Measurements from ENCODE around the gene FRMD8. TPM values are rescaled to one million over a fixed set of nuclear protein-coding genes. Genes with fewer than 3 reads are reported as not detected.

The FRMD8 gene
- total RNA-seq, 1 experiment from 2014 or later = 18.9 TPM

DNA sequence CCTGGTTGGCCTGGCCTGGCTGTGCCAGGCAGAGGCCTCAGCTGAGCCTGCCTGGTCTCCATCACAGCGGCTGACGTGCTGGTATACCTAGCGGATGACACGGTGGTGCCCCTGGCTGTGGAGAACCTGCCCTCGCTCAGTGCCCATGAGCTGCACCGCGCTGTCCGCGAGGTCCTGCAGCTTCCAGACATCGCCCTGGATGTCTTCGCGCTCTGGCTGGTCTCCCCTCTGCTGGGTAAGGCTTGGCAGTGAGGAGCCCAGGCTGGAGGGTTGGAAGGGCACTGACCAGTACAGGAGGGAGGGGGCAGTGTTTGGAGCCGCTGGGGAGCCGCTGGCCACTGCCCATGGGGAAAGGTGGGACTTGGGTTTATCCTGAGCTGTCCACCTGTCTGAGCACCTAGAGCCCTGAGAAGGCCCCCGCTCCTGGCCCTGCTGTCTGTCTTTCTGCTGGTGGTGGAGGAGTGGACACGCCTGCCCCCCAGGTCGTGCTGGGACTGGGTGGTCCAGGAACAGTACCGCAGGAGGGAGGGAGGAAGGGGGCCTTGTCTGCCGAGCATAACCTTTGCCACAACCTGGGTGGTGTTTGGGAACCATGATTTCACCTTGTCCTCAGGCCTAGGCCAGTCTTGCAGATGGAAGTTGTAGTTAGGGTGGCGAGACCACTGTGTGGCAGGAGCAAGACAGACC, 3.0 kb downstream of the FRMD8 start:
- peaks cover 29% of the 10 kb centered on the region for H3K4me1 Mint-ChIP-seq (ENCODE audit: insufficient read depth, unreplicated experiment)
- H3K4me3 Mint-ChIP-seq (ENCODE audit: unreplicated experiment) = no peak overlapping the region
- no peaks in the 10 kb centered on the region for H3K27me3 Mint-ChIP-seq (ENCODE audit: insufficient read depth, unreplicated experiment)
- H3K36me3 Mint-ChIP-seq (ENCODE audit: insufficient read depth, unreplicated experiment) = peaks cover 11% of the 10 kb centered on the region
- ChIA-PET POLR2A (interaction anchor here (0.6 to 14.8 kb wide), 3 partner anchors 10 to 112 kb away, joined by 3 to 426 read pairs (median 342); partner anchors contain the start of genes MALAT1 and NEAT1), CTCF (interaction anchor here (6.0 kb wide), 1 partner anchor 26 kb away, joined by 47 read pairs; no protein-coding TSS in a partner anchor)
- no peaks in the 10 kb centered on the region for H3K9me3 Mint-ChIP-seq (ENCODE audit: unreplicated experiment)
- TF ChIP-seq, protein P1, sequence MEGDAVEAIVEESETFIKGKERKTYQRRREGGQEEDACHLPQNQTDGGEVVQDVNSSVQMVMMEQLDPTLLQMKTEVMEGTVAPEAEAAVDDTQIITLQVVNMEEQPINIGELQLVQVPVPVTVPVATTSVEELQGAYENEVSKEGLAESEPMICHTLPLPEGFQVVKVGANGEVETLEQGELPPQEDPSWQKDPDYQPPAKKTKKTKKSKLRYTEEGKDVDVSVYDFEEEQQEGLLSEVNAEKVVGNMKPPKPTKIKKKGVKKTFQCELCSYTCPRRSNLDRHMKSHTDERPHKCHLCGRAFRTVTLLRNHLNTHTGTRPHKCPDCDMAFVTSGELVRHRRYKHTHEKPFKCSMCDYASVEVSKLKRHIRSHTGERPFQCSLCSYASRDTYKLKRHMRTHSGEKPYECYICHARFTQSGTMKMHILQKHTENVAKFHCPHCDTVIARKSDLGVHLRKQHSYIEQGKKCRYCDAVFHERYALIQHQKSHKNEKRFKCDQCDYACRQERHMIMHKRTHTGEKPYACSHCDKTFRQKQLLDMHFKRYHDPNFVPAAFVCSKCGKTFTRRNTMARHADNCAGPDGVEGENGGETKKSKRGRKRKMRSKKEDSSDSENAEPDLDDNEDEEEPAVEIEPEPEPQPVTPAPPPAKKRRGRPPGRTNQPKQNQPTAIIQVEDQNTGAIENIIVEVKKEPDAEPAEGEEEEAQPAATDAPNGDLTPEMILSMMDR (IDR thresholded peaks at IDR 0.05; ENCODE audit: unreplicated experiment) = no peak
- BruUV-seq (replicated peaks) = no TSS peak
- intact Hi-C loops (cut with micrococcal nuclease) = no loop called here
- H3K27ac Mint-ChIP-seq (ENCODE audit: low read depth, unreplicated experiment) = peak overlapping the region; percentile 13
- no peak for DNase-seq (ENCODE audit: unreplicated experiment)

DNA sequence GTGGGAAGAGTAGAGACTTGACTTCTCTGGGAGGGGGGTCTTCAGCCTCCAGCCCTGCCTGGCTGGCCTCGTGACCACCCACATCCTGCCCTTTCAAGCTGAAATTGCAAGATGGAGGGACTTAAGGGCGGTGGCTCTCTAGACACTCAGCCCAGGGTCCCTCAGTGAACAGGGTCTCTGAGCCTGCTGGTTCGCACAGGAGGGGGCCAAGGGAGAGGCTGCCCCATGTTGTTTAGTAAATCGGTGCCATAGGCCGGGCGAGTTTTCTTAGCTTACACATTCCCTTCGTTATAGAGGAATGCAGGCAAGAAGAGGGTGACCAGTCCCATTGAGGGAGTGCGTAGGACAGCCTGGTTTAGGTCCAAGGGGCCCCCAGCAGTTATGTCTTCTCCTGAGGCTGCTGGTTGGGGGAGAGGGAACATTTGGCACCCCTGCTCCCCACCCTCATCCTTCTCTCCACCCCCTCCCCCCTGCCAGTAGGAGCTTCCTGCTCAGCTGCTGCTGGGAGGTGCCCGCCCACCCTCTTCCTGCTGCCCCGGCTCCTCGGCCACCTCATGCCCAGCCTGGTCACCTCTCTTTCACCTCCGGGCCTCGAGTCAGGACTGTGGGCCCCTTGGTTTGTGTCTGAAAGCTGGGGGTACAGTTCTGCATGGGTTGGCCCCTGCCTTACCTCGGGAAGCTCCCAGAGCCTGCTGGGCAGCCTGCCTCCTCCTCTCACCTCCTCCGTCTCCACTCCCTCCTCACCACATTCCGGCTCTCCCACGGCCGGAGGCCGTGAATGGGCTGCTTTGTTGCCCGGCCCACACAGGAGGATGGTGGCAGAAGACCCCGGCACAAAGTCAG, 3.9 kb downstream of the FRMD8 start:
- Mint-ChIP-seq H3K4me3 (ENCODE audit: unreplicated experiment) (peak overlapping the region; percentile 50), H3K27me3 (ENCODE audit: insufficient read depth, unreplicated experiment) (no peaks in the 10 kb centered on the region), H3K9me3 (ENCODE audit: unreplicated experiment) (no peaks in the 10 kb centered on the region), H3K36me3 (ENCODE audit: insufficient read depth, unreplicated experiment) (peaks cover 14% of the 10 kb centered on the region), H3K27ac (ENCODE audit: low read depth, unreplicated experiment) (no peak overlapping the region), H3K4me1 (ENCODE audit: insufficient read depth, unreplicated experiment) (peaks cover 23% of the 10 kb centered on the region)
- TF ChIP-seq, protein P1 (IDR thresholded peaks at IDR 0.05; ENCODE audit: unreplicated experiment) = no peak
- CTCF ChIA-PET = interaction anchor here (0.6 to 6.0 kb wide), 2 partner anchors 25 to 52 kb away, joined by 3 to 47 read pairs; no protein-coding TSS in a partner anchor
- intact Hi-C loops (cut with micrococcal nuclease) = no loop called here
- POLR2A ChIA-PET = interaction anchor here (0.5 to 14.8 kb wide), 7 partner anchors 9 to 165 kb away, joined by 3 to 426 read pairs (median 3); partner anchors contain the start of genes MALAT1 and NEAT1
- BruUV-seq (replicated peaks) = no TSS peak
- DNase-seq (ENCODE audit: unreplicated experiment) = no peak

DNA sequence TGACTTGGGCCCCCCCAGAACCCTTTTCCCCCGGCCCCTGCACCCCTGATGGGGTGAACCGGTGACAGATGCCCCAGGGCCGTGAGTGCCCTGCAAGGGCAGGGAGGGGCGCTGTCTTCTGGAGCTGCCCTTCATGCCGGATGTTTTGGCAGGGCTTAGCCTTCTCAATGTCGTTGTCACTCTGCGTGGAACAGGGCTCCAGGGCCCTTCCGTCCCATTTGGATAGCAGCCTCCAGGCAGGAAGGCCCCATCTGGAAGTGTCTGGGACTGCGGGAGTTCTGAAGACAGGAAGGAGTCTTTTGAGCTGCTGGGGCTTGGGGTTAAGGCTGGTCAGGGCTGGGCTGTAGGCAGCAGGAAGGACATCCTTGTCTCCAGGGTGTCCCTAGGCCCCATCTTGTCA, 4.6 kb downstream of the FRMD8 start:
- no TSS peak for BruUV-seq (replicated peaks)
- DNase-seq (ENCODE audit: unreplicated experiment) = no peak
- Mint-ChIP-seq H3K4me3 (ENCODE audit: unreplicated experiment) (peak overlapping the region; percentile 50), H3K9me3 (ENCODE audit: unreplicated experiment) (no peaks in the 10 kb centered on the region), H3K27me3 (ENCODE audit: insufficient read depth, unreplicated experiment) (no peaks in the 10 kb centered on the region), H3K4me1 (ENCODE audit: insufficient read depth, unreplicated experiment) (peaks cover 23% of the 10 kb centered on the region), H3K36me3 (ENCODE audit: insufficient read depth, unreplicated experiment) (peaks cover 20% of the 10 kb centered on the region), H3K27ac (ENCODE audit: low read depth, unreplicated experiment) (no peak overlapping the region)
- CTCF ChIA-PET = interaction anchor here (0.5 to 6.0 kb wide), 3 partner anchors 9 to 25 kb away, joined by 3 to 47 read pairs (median 3); no protein-coding TSS in a partner anchor
- POLR2A ChIA-PET = interaction anchor here (0.5 to 14.8 kb wide), 7 partner anchors 8 to 165 kb away, joined by 3 to 426 read pairs (median 3); partner anchors contain the start of genes MALAT1, NEAT1 and SLC25A45
- intact Hi-C loops (cut with micrococcal nuclease) = no loop called here
- TF ChIP-seq, protein P1 (IDR thresholded peaks at IDR 0.05; ENCODE audit: unreplicated experiment) = peak; percentile 4

Measured in MCF 10A (cell line).